ENCODE data around the gene LPP.

Gene LPP

DNA sequence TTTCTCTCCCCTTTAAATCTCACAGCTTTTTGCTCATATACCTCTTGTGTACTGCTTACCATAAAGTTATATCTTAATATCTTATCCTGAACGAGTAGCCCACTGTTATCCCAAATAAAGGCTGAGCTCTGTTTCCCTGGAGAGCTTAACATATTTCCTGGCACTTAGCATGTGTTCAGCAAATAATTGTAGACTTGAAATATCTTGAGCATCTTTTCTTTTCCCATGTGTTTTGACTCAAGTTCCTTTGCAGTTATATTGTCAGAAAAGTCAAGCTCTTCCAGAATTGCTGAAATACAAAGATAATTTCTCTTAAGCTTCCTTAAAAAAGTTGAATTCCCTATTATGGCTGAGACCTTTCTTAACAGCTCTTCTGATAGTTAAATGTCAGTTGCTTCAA, 150.5 kb downstream of the LPP start:
- no peak for FAIRE-seq

GRCh38 chr3:188305220-188305619, 151.3 kb downstream of the LPP start:
- no peak for FAIRE-seq

GRCh38 chr3:188306435-188307005, 152.6 kb downstream of the LPP start:
- FAIRE-seq, result no peak

- no peak for FAIRE-seq
Observed at GRCh38 chr3:188309437-188310269, 155.7 kb downstream of the LPP start.

GRCh38 chr3:188310270-188310710, 156.3 kb downstream of the LPP start:
- FAIRE-seq, result no peak

- FAIRE-seq, result no peak
Observed at GRCh38 chr3:188315553-188315952, 161.6 kb downstream of the LPP start.

- no peak for FAIRE-seq
Observed at GRCh38 chr3:188316021-188316722, 162.2 kb downstream of the LPP start.

GRCh38 chr3:188316723-188317070, 162.7 kb downstream of the LPP start:
- no peak for FAIRE-seq

DNA sequence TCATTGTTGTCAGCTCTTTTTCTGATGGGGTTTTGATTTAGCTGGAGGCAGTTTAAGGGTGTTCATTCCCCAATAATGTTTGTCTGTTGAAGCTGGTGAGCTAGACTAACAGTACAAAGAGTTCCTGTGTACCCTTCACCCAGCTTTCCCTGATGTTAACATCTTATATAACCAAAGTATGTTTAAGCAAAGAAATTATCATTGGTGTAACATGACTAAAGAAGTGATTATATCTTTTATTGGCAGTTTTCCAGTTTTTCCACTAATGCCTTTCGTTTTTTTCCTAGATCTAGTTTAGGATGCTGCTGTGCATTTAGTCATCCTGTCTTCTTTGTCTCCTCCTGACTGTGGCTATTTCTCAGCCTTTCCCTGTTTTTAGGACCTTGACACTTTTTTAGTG, 165.6 kb downstream of the LPP start:
- no peak for FAIRE-seq

DNA sequence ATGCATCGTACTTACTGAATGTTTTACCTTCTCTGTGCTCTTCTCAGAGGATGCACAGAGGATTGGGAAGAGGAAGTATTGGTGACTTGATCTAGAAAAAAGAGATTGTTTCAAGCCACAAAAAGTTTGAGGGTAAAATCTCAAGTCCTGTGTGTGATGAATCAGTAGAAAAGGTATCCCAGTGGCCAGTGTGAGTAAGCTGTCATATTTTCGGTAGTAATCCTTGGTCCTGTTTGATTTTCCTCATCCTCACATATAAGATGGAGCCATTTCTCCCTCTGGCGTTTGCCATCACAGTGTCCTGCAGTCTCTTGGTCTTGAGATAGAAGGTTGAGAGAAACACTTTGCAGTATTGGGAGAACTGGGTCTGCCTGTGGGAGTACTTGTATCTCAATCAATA, 166.8 kb downstream of the LPP start:
- no peak for FAIRE-seq

DNA sequence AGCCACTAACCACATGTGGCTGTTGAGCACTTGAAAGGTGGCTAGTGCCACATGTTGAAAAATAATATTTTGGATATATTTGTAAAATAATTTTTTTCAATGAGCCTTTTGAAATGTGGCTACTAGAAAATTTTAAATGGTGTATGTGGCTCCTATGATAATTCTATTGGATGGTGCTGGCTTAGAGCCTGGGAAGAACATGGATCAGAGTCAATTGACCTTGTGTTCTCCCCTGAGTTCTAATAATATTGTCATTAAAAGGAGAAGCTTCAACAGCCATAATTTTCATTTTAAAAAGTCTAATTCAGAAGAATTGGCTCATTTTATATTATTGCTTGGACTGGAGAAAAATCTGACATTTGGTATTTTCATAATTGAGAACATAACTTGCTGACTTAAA, 167.3 kb downstream of the LPP start:
- FAIRE-seq, result no peak

GRCh38 chr3:188322135-188322887, 168.4 kb downstream of the LPP start:
- FAIRE-seq, result no peak

DNA sequence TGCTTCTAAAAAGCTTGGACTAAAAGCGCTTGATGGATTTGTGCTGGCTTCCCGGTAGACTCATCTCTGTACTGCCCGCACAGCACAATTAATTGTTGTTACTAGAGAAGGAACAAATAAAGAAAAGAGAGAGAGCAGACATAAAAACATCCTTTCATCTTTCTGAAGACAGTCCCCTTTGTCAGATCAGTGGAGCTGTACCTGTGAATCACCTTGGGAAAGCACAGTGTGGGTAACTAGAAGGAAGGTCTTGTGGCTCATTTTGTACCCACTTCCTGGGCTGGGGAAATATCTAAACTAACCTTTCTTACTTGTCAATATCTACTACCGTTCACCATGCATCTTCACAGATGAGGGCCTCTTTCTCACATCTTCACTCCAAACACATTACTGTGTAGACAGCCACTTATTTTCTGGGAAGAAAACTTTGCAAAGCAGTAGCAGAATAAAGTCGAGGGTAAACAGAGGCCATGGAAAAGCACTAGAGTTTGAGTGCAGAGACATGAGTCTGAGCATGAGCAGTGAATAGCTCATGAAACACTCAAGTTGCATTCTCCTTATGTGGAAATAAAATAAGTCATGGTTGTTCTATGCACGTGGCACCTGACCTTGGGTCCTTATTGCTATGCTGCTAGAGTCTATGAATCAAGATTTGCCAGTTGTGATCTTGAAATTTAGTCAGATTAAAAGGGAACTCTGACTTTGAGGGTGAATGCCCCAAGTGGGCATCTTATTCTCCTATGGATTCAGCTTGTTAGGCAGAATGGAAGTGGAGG, 169.3 kb downstream of the LPP start:
- no peak for FAIRE-seq

- no peak for FAIRE-seq
Observed at GRCh38 chr3:188326111-188326510, 172.2 kb downstream of the LPP start.

DNA sequence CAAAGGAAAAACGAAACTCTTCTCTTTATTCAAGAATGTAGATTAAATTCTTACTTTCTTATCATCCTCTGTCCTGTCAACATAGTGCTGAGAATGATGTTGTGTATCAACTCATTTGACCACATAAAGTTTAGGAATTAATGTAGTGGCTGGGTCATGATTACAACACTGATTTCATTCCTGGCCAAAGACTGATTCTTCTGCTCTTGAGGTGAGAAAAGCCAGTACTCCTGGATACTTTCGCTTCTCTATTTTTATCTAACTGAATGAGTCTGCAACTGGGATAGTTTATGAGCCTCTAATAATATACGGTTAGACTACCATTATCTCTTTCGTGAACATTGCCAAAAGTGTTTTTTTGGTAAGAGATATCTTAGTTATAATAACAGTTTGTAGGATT, 173.0 kb downstream of the LPP start:
- FAIRE-seq, result no peak

DNA sequence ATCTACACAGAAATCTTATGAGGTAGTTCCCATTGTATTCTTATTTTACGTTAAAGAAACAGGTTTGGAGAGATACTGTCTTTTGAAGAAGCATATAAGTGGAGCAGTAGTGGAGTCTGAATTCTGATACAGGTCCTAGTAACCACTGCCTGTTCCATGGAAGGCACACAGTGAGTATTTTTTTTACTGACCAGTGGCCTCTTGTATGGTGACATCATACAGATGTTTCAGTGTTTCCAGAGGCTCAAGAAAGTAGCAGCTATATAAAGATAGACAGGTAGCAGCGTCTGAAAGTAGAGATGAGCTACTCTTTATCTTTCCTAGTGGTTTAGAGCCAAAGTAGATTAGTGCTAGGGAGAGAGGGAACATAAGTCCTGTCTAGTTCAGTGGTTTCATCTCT, 173.5 kb downstream of the LPP start:
- FAIRE-seq, result no peak

DNA sequence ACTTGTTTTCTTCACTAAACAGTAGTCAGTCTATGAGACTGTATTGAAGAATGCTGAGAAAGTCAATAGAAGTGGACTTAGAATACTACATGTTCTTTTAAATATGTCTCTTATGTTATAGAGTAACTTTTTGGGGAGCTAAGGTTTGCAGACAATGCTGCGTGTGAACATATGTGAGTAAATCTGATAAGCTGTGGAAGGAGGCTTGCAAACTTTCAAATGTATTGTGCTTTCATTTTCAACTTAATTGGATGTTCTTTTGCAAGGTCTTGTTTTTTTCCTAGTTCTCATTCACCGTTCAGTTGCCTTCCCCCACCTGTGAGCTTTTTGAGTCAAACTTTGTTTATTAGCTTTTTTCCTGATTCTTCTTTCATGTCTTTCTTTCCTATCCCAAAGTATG, 176.2 kb downstream of the LPP start:
- FAIRE-seq, result no peak

- no peak for FAIRE-seq
Observed at GRCh38 chr3:188331166-188331565, 177.2 kb downstream of the LPP start.

GRCh38 chr3:188332085-188332484, 178.1 kb downstream of the LPP start:
- no peak for FAIRE-seq

- FAIRE-seq, result no peak
Observed at GRCh38 chr3:188335656-188336055, 181.7 kb downstream of the LPP start.

DNA sequence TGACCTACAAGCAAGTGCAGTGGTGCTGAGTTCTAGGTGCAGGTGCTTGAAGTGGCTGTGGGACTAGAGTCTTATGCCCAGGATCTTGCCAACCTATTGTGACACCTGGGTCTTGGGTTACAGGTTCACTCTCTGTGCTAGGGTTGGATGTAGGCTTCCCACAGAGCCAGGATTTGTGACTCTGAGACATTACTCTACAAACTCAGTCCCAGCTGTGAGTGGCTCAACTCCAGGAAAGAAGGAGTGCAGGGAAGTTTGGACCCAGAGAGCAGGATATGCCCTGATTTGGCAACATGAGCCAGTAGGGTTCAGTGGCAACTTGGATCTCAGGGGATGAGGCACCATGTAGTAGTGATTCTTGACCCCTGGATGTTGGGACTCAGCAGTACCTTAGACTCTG, 182.2 kb downstream of the LPP start:
- no peak for FAIRE-seq

GRCh38 chr3:188337232-188337631, 183.3 kb downstream of the LPP start:
- FAIRE-seq, result no peak

DNA sequence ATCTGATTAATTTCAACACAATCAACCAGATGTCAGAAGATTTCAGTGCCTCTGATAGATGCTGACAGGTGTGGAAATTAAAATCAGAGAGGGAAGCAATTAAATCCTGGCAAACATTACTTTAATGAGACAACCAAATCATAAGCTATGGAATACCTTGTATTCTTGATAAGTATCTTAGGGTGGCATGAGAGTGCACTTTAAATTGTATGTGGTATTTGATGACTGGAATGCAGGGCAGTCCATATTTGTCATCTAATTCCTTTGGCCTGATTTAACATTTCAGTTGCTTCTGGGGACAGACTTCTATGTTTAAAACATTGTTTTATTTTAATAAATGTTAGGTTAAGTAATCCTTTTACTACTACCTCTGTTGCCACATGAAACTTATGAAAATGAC, 184.1 kb downstream of the LPP start:
- FAIRE-seq, result no peak
